ENCODE measurements around the gene KRT26. TPM values are rescaled to one million over a fixed set of nuclear protein-coding genes. Genes with fewer than 3 reads are reported as not detected.

Gene KRT26
- total RNA-seq, 1 experiment from 2014 or later: not detected

DNA sequence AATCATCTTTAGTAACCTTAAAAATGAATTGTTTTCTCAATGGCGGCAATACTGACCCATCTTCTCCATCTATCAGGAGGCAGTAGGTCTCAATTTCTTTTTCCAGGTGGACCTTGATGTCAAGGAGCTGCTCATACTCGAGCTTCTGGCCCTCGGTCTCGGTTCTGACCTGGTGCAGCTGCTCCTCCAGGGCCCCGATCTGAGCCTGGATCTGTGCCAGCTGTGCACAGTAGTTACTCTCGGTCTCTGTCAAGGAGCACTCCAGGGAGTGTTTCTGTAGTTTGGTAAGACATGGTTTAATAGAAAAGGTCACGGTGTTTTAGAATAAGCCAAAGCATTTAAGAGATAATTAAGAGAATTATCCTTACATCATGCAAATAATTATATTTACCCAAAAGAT is 5.5 kb upstream of the KRT26 start:
- no peak overlapping the region for H3K27ac Mint-ChIP-seq (ENCODE audit: unreplicated experiment)
- CTCF ChIA-PET: interaction anchor here (0.6 to 1.8 kb wide), 9 partner anchors 8 to 911 kb away, joined by 3 to 5 read pairs (median 3); no protein-coding TSS in a partner anchor
- H3K36me3 Mint-ChIP-seq (ENCODE audit: insufficient read depth, unreplicated experiment): no peaks in the 10 kb centered on the region
- no peaks in the 10 kb centered on the region for H3K4me1 Mint-ChIP-seq (ENCODE audit: low read depth, unreplicated experiment)
- no peak for DNase-seq
- no peaks in the 10 kb centered on the region for H3K9me3 Mint-ChIP-seq (ENCODE audit: low read depth, unreplicated experiment)
- peaks cover 68% of the 10 kb centered on the region for H3K27me3 Mint-ChIP-seq (ENCODE audit: unreplicated experiment)
- TF ChIP-seq, protein P1, sequence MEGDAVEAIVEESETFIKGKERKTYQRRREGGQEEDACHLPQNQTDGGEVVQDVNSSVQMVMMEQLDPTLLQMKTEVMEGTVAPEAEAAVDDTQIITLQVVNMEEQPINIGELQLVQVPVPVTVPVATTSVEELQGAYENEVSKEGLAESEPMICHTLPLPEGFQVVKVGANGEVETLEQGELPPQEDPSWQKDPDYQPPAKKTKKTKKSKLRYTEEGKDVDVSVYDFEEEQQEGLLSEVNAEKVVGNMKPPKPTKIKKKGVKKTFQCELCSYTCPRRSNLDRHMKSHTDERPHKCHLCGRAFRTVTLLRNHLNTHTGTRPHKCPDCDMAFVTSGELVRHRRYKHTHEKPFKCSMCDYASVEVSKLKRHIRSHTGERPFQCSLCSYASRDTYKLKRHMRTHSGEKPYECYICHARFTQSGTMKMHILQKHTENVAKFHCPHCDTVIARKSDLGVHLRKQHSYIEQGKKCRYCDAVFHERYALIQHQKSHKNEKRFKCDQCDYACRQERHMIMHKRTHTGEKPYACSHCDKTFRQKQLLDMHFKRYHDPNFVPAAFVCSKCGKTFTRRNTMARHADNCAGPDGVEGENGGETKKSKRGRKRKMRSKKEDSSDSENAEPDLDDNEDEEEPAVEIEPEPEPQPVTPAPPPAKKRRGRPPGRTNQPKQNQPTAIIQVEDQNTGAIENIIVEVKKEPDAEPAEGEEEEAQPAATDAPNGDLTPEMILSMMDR (IDR thresholded peaks at IDR 0.05; ENCODE audit: unreplicated experiment): no peak
- no peak overlapping the region for H3K4me3 Mint-ChIP-seq (ENCODE audit: low read depth, unreplicated experiment)
- intact Hi-C loops (cut with micrococcal nuclease; ENCODE audit: unreplicated experiment): no loop called here
- no TSS peak for BruUV-seq (replicated peaks)

DNA sequence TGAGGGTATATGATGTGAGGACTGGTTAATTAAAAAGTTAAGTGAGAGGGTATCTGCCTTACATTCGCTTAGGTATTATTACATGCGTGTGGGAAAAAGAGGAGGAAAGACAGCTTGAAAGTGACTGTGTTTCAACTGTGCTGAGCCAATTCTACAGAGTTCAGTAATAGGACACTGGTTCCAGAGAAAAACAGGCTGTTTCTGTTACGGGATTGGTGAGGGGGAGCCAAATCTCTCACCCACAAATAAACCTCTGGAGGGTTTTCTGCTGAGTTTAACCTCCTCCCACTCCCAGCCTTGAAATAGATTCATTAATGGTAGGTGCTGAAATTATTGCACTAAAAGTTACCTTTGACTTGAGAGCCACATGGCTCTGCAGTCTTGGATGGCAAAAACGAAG is 3.9 kb upstream of the KRT26 start:
- Mint-ChIP-seq H3K9me3 (ENCODE audit: low read depth, unreplicated experiment) (no peaks in the 10 kb centered on the region), H3K27ac (ENCODE audit: unreplicated experiment) (no peak overlapping the region), H3K4me3 (ENCODE audit: low read depth, unreplicated experiment) (no peak overlapping the region), H3K36me3 (ENCODE audit: insufficient read depth, unreplicated experiment) (no peaks in the 10 kb centered on the region), H3K27me3 (ENCODE audit: unreplicated experiment) (peaks cover 83% of the 10 kb centered on the region), H3K4me1 (ENCODE audit: low read depth, unreplicated experiment) (no peaks in the 10 kb centered on the region)
- no TSS peak for BruUV-seq (replicated peaks)
- DNase-seq: no peak
- intact Hi-C loops (cut with micrococcal nuclease; ENCODE audit: unreplicated experiment): no loop called here
- TF ChIP-seq, protein P1 (IDR thresholded peaks at IDR 0.05; ENCODE audit: unreplicated experiment): no peak
- CTCF ChIA-PET: interaction anchor here (0.5 to 1.8 kb wide), 6 partner anchors 10 to 1141 kb away, joined by 3 to 5 read pairs (median 4); no protein-coding TSS in a partner anchor

DNA sequence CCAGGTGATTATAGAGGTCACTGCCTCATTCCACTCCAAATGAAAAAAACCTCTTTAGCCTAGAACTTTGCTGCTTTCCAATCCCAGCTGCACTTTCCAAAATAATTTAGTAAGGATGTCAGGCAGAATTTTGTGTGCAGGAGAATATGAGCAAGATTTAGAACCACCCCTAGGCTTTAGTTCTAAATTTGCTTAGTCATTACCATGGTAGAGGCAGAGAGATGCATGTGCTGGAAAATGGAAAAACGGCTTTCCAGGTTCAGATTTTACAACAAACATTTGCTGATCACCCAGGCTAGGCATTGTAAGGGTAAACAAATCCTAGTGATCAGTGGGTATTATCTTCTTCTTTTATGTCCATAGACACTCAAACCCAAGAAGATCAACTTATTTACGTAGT is 6.3 kb downstream of the KRT26 start:
- Mint-ChIP-seq H3K27me3 (ENCODE audit: unreplicated experiment) (peaks cover 48% of the 10 kb centered on the region), H3K4me3 (ENCODE audit: low read depth, unreplicated experiment) (no peak overlapping the region), H3K9me3 (ENCODE audit: low read depth, unreplicated experiment) (peaks cover 14% of the 10 kb centered on the region), H3K27ac (ENCODE audit: unreplicated experiment) (no peak overlapping the region), H3K4me1 (ENCODE audit: low read depth, unreplicated experiment) (no peaks in the 10 kb centered on the region), H3K36me3 (ENCODE audit: insufficient read depth, unreplicated experiment) (no peaks in the 10 kb centered on the region)
- BruUV-seq (replicated peaks): no TSS peak
- intact Hi-C loops (cut with micrococcal nuclease; ENCODE audit: unreplicated experiment): no loop called here
- TF ChIP-seq, protein P1 (IDR thresholded peaks at IDR 0.05; ENCODE audit: unreplicated experiment): no peak
- DNase-seq: no peak
- CTCF ChIA-PET: interaction anchor here (1.7 to 1.8 kb wide), 2 partner anchors 10 to 23 kb away, joined by 3 to 4 read pairs; partner anchors contain the start of gene KRT25

DNA sequence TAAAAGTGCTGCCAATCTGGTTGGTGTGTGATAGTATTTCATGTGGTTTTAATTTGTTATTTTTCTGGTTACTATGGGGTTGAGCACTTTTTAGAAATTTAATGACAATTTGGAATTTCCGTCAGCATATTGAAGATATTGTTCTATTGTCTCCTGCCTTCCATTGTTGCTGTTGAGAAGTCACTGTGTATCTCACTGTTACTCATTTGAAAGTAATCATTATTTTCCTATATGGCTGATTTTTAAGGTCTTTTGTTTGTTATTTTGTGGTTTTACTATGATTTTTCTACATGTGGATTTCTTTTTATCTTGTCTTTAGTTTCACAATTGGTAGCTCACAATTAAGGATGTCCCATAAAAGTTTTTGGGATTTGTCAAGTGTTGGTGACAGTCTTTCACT is 8.2 kb downstream of the KRT26 start:
- BruUV-seq (replicated peaks): no TSS peak
- no peaks in the 10 kb centered on the region for H3K4me1 Mint-ChIP-seq (ENCODE audit: low read depth, unreplicated experiment)
- H3K4me3 Mint-ChIP-seq (ENCODE audit: low read depth, unreplicated experiment): no peak overlapping the region
- intact Hi-C loops (cut with micrococcal nuclease; ENCODE audit: unreplicated experiment): no loop called here
- TF ChIP-seq, protein P1 (IDR thresholded peaks at IDR 0.05; ENCODE audit: unreplicated experiment): no peak
- H3K27me3 Mint-ChIP-seq (ENCODE audit: unreplicated experiment): peaks cover 52% of the 10 kb centered on the region
- no peak for DNase-seq
- H3K9me3 Mint-ChIP-seq (ENCODE audit: low read depth, unreplicated experiment): peaks cover 26% of the 10 kb centered on the region
- no peak overlapping the region for H3K27ac Mint-ChIP-seq (ENCODE audit: unreplicated experiment)
- CTCF ChIA-PET: interaction anchor here (0.6 to 3.5 kb wide), 15 partner anchors 8 to 213 kb away, joined by 3 to 10 read pairs (median 4); partner anchors contain the start of gene KRT25
- no peaks in the 10 kb centered on the region for H3K36me3 Mint-ChIP-seq (ENCODE audit: insufficient read depth, unreplicated experiment)

Data from Calu3 (cell line).